Heart left ventricle (tissue), 13 donors: ENCODE measurements around the gene PLD6.

Experiments
- POLR2A ChIP-seq, 2 donors: fragments of 450-650 bp; IDR thresholded peaks; one replicate each; pipeline ENCODE4 v1.6.1; 2017; ENCODE audit warnings: antibody characterized with exemption in 2 of 2, mild to moderate bottlenecking in 2 of 2, moderate library complexity in 2 of 2
- TF ChIP-seq, protein P1 (sequence below), 12 donors: fragments of 200-600 bp; sonication (generic) in 4 of 12; IDR thresholded peaks; one replicate each; pipeline versions ENCODE4 v1.5.0 to v1.8.0; 2018 to 2022; ENCODE audit warnings: antibody characterized with exemption in 12 of 12, mild to moderate bottlenecking in 5 of 12
- donor health status: ischemic (EF 13 %, LVEDD 7.1; RV severe dilation, severe dysfunction).
- donor health status: DM: no; HTN: yes; CAD: no.
- donor health status: DM: no; HTN: no; CAD: no.
- donor health status: ischemic (EF 25% LVEDD 6.9; RV normal size, moderate dysfunction).
- donor health status: ischemic (EF 25% LVEDD 5.7; RV mildly dilated, moderate dysfunction).
- donor health status: ischemic (EF 35%, LVEDD 5.7; RV mildly dilated, moderate dysfunction).
- donor health status: nonischemic (EF 11% LVEDD 7.7; RV severe dilation, severe dysfunction).
- donor health status: DM: yes; HTN: yes; CAD: no.
- donor health status: PGD.
- donor health status: ischemic (EF 29% LVEDD 5.4; RV normal size, mild dysfunction).
- donor health status: nonischemic (EF 23%, LVEDD 6.1; RV moderate dilation, normal function).

DNA sequence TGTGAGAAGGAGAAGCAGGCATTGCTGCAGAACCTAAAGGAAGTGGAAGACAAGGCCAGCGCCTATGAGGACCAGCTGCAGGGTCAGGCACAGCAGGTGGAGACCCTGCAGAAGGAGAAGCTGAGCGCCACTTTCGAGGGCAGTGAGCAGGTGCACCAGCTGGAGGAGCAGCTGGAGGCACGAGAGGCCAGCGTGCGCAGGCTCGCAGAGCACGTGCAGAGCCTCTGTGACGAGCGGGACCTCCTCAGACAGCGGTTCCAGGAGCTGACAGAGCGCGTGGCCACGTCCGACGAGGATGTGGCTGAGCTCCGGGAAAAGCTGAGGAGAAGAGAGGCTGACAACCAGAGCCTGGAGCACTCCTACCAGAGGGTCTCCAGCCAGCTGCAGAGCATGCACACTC, 41.5 kb downstream of the PLD6 start:
- no peak for TF ChIP-seq POLR2A (IDR thresholded peaks at IDR 0.05)
- TF ChIP-seq, protein P1, sequence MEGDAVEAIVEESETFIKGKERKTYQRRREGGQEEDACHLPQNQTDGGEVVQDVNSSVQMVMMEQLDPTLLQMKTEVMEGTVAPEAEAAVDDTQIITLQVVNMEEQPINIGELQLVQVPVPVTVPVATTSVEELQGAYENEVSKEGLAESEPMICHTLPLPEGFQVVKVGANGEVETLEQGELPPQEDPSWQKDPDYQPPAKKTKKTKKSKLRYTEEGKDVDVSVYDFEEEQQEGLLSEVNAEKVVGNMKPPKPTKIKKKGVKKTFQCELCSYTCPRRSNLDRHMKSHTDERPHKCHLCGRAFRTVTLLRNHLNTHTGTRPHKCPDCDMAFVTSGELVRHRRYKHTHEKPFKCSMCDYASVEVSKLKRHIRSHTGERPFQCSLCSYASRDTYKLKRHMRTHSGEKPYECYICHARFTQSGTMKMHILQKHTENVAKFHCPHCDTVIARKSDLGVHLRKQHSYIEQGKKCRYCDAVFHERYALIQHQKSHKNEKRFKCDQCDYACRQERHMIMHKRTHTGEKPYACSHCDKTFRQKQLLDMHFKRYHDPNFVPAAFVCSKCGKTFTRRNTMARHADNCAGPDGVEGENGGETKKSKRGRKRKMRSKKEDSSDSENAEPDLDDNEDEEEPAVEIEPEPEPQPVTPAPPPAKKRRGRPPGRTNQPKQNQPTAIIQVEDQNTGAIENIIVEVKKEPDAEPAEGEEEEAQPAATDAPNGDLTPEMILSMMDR (IDR thresholded peaks at IDR 0.05), result no peak
